ENCODE results near the gene ADRB2. TPM values are rescaled to one million over a fixed set of nuclear protein-coding genes. Genes with fewer than 3 reads are reported as not detected.

ADRB2 gene
- total RNA-seq, 1 donor from 2014 or later: 0.64 TPM

DNA sequence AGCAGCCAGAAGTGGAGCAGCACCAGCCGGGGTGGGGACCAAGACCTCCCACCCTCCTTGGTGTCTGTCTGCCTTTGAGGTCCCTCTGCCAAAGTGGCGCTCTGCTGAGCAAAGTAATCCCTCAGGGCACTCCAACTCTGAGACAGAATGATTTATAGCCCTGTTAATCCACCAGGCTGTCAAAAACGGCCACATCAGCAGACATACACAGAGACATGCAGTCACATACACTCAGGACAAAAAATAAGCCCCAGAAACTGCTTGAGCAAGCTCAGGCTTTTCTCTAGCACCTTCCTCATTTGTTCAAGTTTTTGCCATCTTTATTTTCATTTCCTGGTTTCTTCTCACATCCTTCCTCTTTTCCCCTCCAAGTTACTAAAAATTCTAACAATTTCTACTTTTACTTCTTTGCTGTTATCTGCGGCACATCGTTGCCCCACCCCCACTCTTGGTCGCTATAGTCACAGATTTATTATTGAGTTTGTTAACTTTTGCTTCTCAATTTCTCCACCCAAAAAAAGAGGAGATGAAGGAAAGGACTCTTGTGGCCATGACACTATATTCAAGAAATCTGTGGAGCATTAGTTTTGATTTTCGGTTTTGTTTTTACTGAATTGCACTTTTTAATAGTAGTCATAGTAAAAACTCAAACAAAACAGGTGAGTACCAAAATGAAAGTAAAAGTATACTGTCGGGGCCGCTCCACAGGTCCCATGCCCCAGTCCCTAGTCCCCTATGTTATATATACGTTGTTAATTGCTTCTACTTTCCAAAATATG is 17.4 kb upstream of the ADRB2 start:
- H3K4me2 ChIP-seq (ENCODE audit: low read length): no peak overlapping the region
- Mint-ChIP-seq H3K4me3 (ENCODE audit: unreplicated experiment) (no peak overlapping the region), H3K27ac (ENCODE audit: unreplicated experiment) (no peak overlapping the region)

GRCh38 chr5:148809781-148810524 is 16.5 kb upstream of the ADRB2 start:
- no peaks in the 10 kb centered on the region for H3K9me3 ChIP-seq (ENCODE audit: insufficient read depth, low read depth, low read length)
- TF ChIP-seq EZH2 (IDR thresholded peaks at IDR 0.05; ENCODE audit: insufficient read depth, low read length): no peak
- no peaks in the 10 kb centered on the region for H4K20me1 ChIP-seq (ENCODE audit: insufficient read depth, low read length)
- H3K27ac Mint-ChIP-seq (ENCODE audit: unreplicated experiment): no peak overlapping the region
- peaks cover 3% of the 10 kb centered on the region for H3K9me3 Mint-ChIP-seq (ENCODE audit: unreplicated experiment)
- no peak overlapping the region for H3K9ac ChIP-seq (ENCODE audit: low read length)
- FAIRE-seq: no peak
- H2AFZ ChIP-seq (ENCODE audit: low read depth, low read length): no peak overlapping the region
- no peaks in the 10 kb centered on the region for H3K36me3 Mint-ChIP-seq (ENCODE audit: low read depth, unreplicated experiment)
- no peak overlapping the region for H3K4me3 Mint-ChIP-seq (ENCODE audit: unreplicated experiment)
- no peak overlapping the region for H3K4me3 ChIP-seq (ENCODE audit: insufficient read depth, low read depth, low read length)
- H3K27me3 Mint-ChIP-seq (ENCODE audit: low read depth, unreplicated experiment): peaks cover 2% of the 10 kb centered on the region
- H3K27ac ChIP-seq (ENCODE audit: low read depth, low read length): no peak overlapping the region
- H3K4me2 ChIP-seq (ENCODE audit: low read length): no peak overlapping the region
- peaks cover 9% of the 10 kb centered on the region for H3K4me1 ChIP-seq (ENCODE audit: insufficient read depth, low read length)
- no peaks in the 10 kb centered on the region for H3K36me3 ChIP-seq (ENCODE audit: insufficient read depth, low read length)
- no peaks in the 10 kb centered on the region for H3K27me3 ChIP-seq (ENCODE audit: insufficient read depth, low read length)
- H3K4me1 Mint-ChIP-seq (ENCODE audit: low read depth, unreplicated experiment): peaks cover 24% of the 10 kb centered on the region
- DNase-seq (ENCODE audit: low read depth): no peak
- H3K79me2 ChIP-seq (ENCODE audit: insufficient read depth, low read length): no peaks in the 10 kb centered on the region

More for the DNA sequence above, 17.4 kb upstream of the ADRB2 start:
- no peaks in the 10 kb centered on the region for H4K20me1 ChIP-seq (ENCODE audit: insufficient read depth, low read length)
- H3K9ac ChIP-seq (ENCODE audit: low read length): no peak overlapping the region
- H3K27me3 ChIP-seq (ENCODE audit: insufficient read depth, low read length): no peaks in the 10 kb centered on the region
- peaks cover 9% of the 10 kb centered on the region for H3K4me1 ChIP-seq (ENCODE audit: insufficient read depth, low read length)
- no peaks in the 10 kb centered on the region for H3K79me2 ChIP-seq (ENCODE audit: insufficient read depth, low read length)
- no peaks in the 10 kb centered on the region for H3K36me3 ChIP-seq (ENCODE audit: insufficient read depth, low read length)
- no peak overlapping the region for H3K4me3 ChIP-seq (ENCODE audit: insufficient read depth, low read depth, low read length)
- Mint-ChIP-seq H3K9me3 (ENCODE audit: unreplicated experiment) (peaks cover 3% of the 10 kb centered on the region), H3K27me3 (ENCODE audit: low read depth, unreplicated experiment) (no peaks in the 10 kb centered on the region), H3K4me1 (ENCODE audit: low read depth, unreplicated experiment) (peaks cover 24% of the 10 kb centered on the region), H3K36me3 (ENCODE audit: low read depth, unreplicated experiment) (no peaks in the 10 kb centered on the region)
- FAIRE-seq (no peak), DNase-seq (ENCODE audit: low read depth) (no peak)
- H3K9me3 ChIP-seq (ENCODE audit: insufficient read depth, low read depth, low read length): no peaks in the 10 kb centered on the region
- TF ChIP-seq EZH2 (IDR thresholded peaks at IDR 0.05; ENCODE audit: insufficient read depth, low read length): no peak
- TF ChIP-seq, protein P1, sequence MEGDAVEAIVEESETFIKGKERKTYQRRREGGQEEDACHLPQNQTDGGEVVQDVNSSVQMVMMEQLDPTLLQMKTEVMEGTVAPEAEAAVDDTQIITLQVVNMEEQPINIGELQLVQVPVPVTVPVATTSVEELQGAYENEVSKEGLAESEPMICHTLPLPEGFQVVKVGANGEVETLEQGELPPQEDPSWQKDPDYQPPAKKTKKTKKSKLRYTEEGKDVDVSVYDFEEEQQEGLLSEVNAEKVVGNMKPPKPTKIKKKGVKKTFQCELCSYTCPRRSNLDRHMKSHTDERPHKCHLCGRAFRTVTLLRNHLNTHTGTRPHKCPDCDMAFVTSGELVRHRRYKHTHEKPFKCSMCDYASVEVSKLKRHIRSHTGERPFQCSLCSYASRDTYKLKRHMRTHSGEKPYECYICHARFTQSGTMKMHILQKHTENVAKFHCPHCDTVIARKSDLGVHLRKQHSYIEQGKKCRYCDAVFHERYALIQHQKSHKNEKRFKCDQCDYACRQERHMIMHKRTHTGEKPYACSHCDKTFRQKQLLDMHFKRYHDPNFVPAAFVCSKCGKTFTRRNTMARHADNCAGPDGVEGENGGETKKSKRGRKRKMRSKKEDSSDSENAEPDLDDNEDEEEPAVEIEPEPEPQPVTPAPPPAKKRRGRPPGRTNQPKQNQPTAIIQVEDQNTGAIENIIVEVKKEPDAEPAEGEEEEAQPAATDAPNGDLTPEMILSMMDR (IDR thresholded peaks at IDR 0.05; ENCODE audit: insufficient read depth, low read depth, low read length): no peak
- H3K27ac ChIP-seq (ENCODE audit: low read depth, low read length): no peak overlapping the region
- H2AFZ ChIP-seq (ENCODE audit: low read depth, low read length): no peak overlapping the region

- no peak overlapping the region for H3K9ac ChIP-seq (ENCODE audit: low read length)
- no peak overlapping the region for H3K27ac Mint-ChIP-seq (ENCODE audit: unreplicated experiment)
- H3K4me1 Mint-ChIP-seq (ENCODE audit: low read depth, unreplicated experiment): peaks cover 17% of the 10 kb centered on the region
- H3K4me3 ChIP-seq (ENCODE audit: insufficient read depth, low read depth, low read length): no peak overlapping the region
- H4K20me1 ChIP-seq (ENCODE audit: insufficient read depth, low read length): no peaks in the 10 kb centered on the region
- FAIRE-seq: no peak
- no peak overlapping the region for H3K4me3 Mint-ChIP-seq (ENCODE audit: unreplicated experiment)
- no peaks in the 10 kb centered on the region for H3K9me3 ChIP-seq (ENCODE audit: insufficient read depth, low read depth, low read length)
- no peak for DNase-seq (ENCODE audit: low read depth)
- peaks cover 5% of the 10 kb centered on the region for H3K27me3 Mint-ChIP-seq (ENCODE audit: low read depth, unreplicated experiment)
- TF ChIP-seq, protein P1 (IDR thresholded peaks at IDR 0.05; ENCODE audit: insufficient read depth, low read depth, low read length): no peak
- TF ChIP-seq EZH2 (IDR thresholded peaks at IDR 0.05; ENCODE audit: insufficient read depth, low read length): no peak
- H3K9me3 Mint-ChIP-seq (ENCODE audit: unreplicated experiment): peaks cover 3% of the 10 kb centered on the region
- no peak overlapping the region for H2AFZ ChIP-seq (ENCODE audit: low read depth, low read length)
- H3K36me3 Mint-ChIP-seq (ENCODE audit: low read depth, unreplicated experiment): no peaks in the 10 kb centered on the region
- no peaks in the 10 kb centered on the region for H3K36me3 ChIP-seq (ENCODE audit: insufficient read depth, low read length)
- no peaks in the 10 kb centered on the region for H3K79me2 ChIP-seq (ENCODE audit: insufficient read depth, low read length)
- H3K4me2 ChIP-seq (ENCODE audit: low read length): no peak overlapping the region
- H3K4me1 ChIP-seq (ENCODE audit: insufficient read depth, low read length): peaks cover under 1% of the 10 kb centered on the region
- no peaks in the 10 kb centered on the region for H3K27me3 ChIP-seq (ENCODE audit: insufficient read depth, low read length)
- no peak overlapping the region for H3K27ac ChIP-seq (ENCODE audit: low read depth, low read length)
Observed at GRCh38 chr5:148810823-148811222, 15.6 kb upstream of the ADRB2 start.

Measured in astrocyte (in vitro differentiated cells and primary cell).